ENCODE measurements around the gene LMO7. TPM values are rescaled to one million over a fixed set of nuclear protein-coding genes. Genes with fewer than 3 reads are reported as not detected.

Gene LMO7
- total and polyA plus RNA-seq, 10 donors: 2.2 to 15.5 (median 8.2) TPM

GRCh38 chr13:75802161-75802560, 166.0 kb downstream of the LMO7 start:
- no peaks in the 10 kb centered on the region for H3K9me3 ChIP-seq
- H3K27me3 ChIP-seq (replicated peaks in 1 of 7): no peaks in the 10 kb centered on the region
- intact Hi-C loops (cut with DNase I; ENCODE audit: low total_unique reads): no loop called here
- 79 to 88% (median 86%) methylated on average over 5 of the region's 5 CpGs for WGBS, 5 donors
- no peak overlapping the region for H3K27ac ChIP-seq
- H3K4me1 ChIP-seq: peaks cover 0 to 11% (median 0%) of the 10 kb centered on the region in 6 donors
- H3K4me3 ChIP-seq: no peak overlapping the region
- TF ChIP-seq POLR2A (IDR thresholded peaks at IDR 0.05) (no peak), POLR2AphosphoS5 (IDR thresholded peaks at IDR 0.05) (no peak), CTCF (IDR thresholded peaks at IDR 0.05 in 8 of 11, conservative IDR thresholded peaks at IDR 0.05 in 3 of 11) (no peak)
- H3K36me3 ChIP-seq: peaks cover 0 to 10% (median 2%) of the 10 kb centered on the region in 6 donors
- no peak for DNase-seq

GRCh38 chr13:75803164-75803611, 167.1 kb downstream of the LMO7 start:
- no peaks in the 10 kb centered on the region for H3K9me3 ChIP-seq
- peaks cover 0 to 11% (median 0%) of the 10 kb centered on the region in 6 donors for H3K4me1 ChIP-seq
- intact Hi-C loops (cut with DNase I; ENCODE audit: low total_unique reads): no loop called here
- no peaks in the 10 kb centered on the region for H3K27me3 ChIP-seq (replicated peaks in 1 of 7)
- peaks cover 0 to 9% (median 2%) of the 10 kb centered on the region in 6 donors for H3K36me3 ChIP-seq
- no peak for TF ChIP-seq POLR2AphosphoS5 (IDR thresholded peaks at IDR 0.05)
- no peak for TF ChIP-seq CTCF (IDR thresholded peaks at IDR 0.05 in 8 of 11, conservative IDR thresholded peaks at IDR 0.05 in 3 of 11)
- TF ChIP-seq POLR2A (IDR thresholded peaks at IDR 0.05): no peak
- 14 to 43% (median 21%) methylated on average over 1 of the region's 1 CpG for WGBS, 5 donors
- DNase-seq: no peak
- no peak overlapping the region for H3K27ac ChIP-seq
- H3K4me3 ChIP-seq: no peak overlapping the region

GRCh38 chr13:75804054-75804453, 167.9 kb downstream of the LMO7 start:
- H3K4me3 ChIP-seq: no peak overlapping the region
- intact Hi-C loops (cut with DNase I; ENCODE audit: low total_unique reads): no loop called here
- peaks cover 0 to 9% (median 2%) of the 10 kb centered on the region in 6 donors for H3K36me3 ChIP-seq
- H3K4me1 ChIP-seq: peaks cover 0 to 11% (median 0%) of the 10 kb centered on the region in 6 donors
- no peak for DNase-seq
- TF ChIP-seq CTCF (IDR thresholded peaks at IDR 0.05 in 8 of 11, conservative IDR thresholded peaks at IDR 0.05 in 3 of 11) (no peak), POLR2AphosphoS5 (IDR thresholded peaks at IDR 0.05) (no peak), POLR2A (IDR thresholded peaks at IDR 0.05) (no peak)
- H3K27me3 ChIP-seq (replicated peaks in 1 of 7): no peaks in the 10 kb centered on the region
- H3K27ac ChIP-seq: no peak overlapping the region
- no peaks in the 10 kb centered on the region for H3K9me3 ChIP-seq
- whole genome bisulfite sequencing, 5 donors: 90 to 94% (median 93%) methylated on average over 10 of the region's 10 CpGs

GRCh38 chr13:75804605-75805004, 168.5 kb downstream of the LMO7 start:
- H3K9me3 ChIP-seq: no peaks in the 10 kb centered on the region
- intact Hi-C loops (cut with DNase I; ENCODE audit: low total_unique reads): no loop called here
- WGBS, 5 donors: 91 to 96% (median 94%) methylated on average over 4 of the region's 4 CpGs
- peaks cover 0 to 11% (median 0%) of the 10 kb centered on the region in 6 donors for H3K4me1 ChIP-seq
- no peak overlapping the region for H3K27ac ChIP-seq
- TF ChIP-seq CTCF (IDR thresholded peaks at IDR 0.05 in 8 of 11, conservative IDR thresholded peaks at IDR 0.05 in 3 of 11) (no peak), POLR2AphosphoS5 (IDR thresholded peaks at IDR 0.05) (no peak), POLR2A (IDR thresholded peaks at IDR 0.05) (no peak)
- peaks cover 0 to 9% (median 2%) of the 10 kb centered on the region in 6 donors for H3K36me3 ChIP-seq
- H3K27me3 ChIP-seq (replicated peaks in 1 of 7): no peaks in the 10 kb centered on the region
- DNase-seq: no peak
- no peak overlapping the region for H3K4me3 ChIP-seq

All from spleen (tissue), 11 donors.